K562 (cell line): ENCODE results near the gene HIP1R. TPM values are rescaled to one million over a fixed set of nuclear protein-coding genes. Genes with fewer than 3 reads are reported as not detected.

ENCODE experiments used
- AFF1 ChIP-seq, 2 experiments: fragments of 450-650 bp; IDR thresholded peaks; 2 replicates each; pipeline ENCODE4 v1.6.1; 2018; ENCODE audit warnings: mild to moderate bottlenecking in 2 of 2, low read depth in 1 of 2; ENCODE audit not compliant: partially characterized antibody in 2 of 2
- CBX8 ChIP-seq: fragments of 200-600 bp; sonication (generic); IDR thresholded peaks from 2 replicates; pipeline ENCODE4 v1.6.1; 2012; ENCODE audit warnings: borderline replicate concordance, mixed run types, low read depth, mild to moderate bottlenecking, moderate library complexity, mixed read lengths, low read length, control low read depth, inconsistent platforms; ENCODE audit not compliant: poor library complexity, severe bottlenecking; ENCODE audit errors: extremely low read depth
- CREBBP ChIP-seq: IDR thresholded peaks from one replicate; pipeline ENCODE4 v1.6.1; 2012; ENCODE audit warnings: low read depth, mild to moderate bottlenecking, control low read depth, inconsistent platforms, low read length
- HLTF ChIP-seq: fragments of 450-650 bp; IDR thresholded peaks from 2 replicates; pipeline ENCODE4 v1.6.1; 2016
- NFE2 ChIP-seq: IDR thresholded peaks from 2 replicates; pipeline ENCODE4 v1.6.1; 2014; ENCODE audit warnings: antibody characterized with exemption, low read depth
- PHF21A ChIP-seq: fragments of 450-650 bp; IDR thresholded peaks from 2 replicates; pipeline ENCODE4 v1.6.1; 2017; ENCODE audit warnings: low read depth, borderline replicate concordance
- PRDM10 ChIP-seq: fragments of 450-650 bp; IDR thresholded peaks from 2 replicates; pipeline ENCODE4 v1.6.1; 2018; ENCODE audit not compliant: partially characterized antibody
- SPI1 ChIP-seq: IDR thresholded peaks from 2 replicates; pipeline ENCODE4 v1.6.1; 2011; ENCODE audit warnings: low read depth, low read length, control low read depth, borderline replicate concordance
- TCF15 ChIP-seq: fragments of 250-450 bp; sonication (Bioruptor Pico); IDR thresholded peaks from 2 replicates; pipeline ENCODE4 v1.8.0; 2022; ENCODE audit warnings: moderate library complexity, mild to moderate bottlenecking, inconsistent platforms
- XRCC3 ChIP-seq: fragments of 450-650 bp; IDR thresholded peaks from 2 replicates; pipeline ENCODE4 v1.6.1; 2017; ENCODE audit warnings: mild to moderate bottlenecking, moderate library complexity
- XRCC5 ChIP-seq: fragments of 200-400 bp; formaldehyde crosslinking; IDR thresholded peaks from 2 replicates; pipeline ENCODE4 v1.6.1; 2017; ENCODE audit warnings: low read depth, mild to moderate bottlenecking, low read length
- ZEB2 ChIP-seq: fragments of 450-650 bp; IDR thresholded peaks from 2 replicates; pipeline ENCODE4 v1.6.1; 2016
- ZNF282 ChIP-seq: sonication (generic); formaldehyde crosslinking; IDR thresholded peaks from 2 replicates; pipeline ENCODE4 v1.8.1; 2023; ENCODE audit warnings: missing genetic modification reagents
- ZNF518B ChIP-seq: fragments of 250-450 bp; sonication (Bioruptor Pico); IDR thresholded peaks from 2 replicates; pipeline ENCODE4 v1.5.0; 2021; ENCODE audit warnings: mild to moderate bottlenecking, moderate library complexity
- ZNF766 ChIP-seq: fragments of 200-800 bp; sonication (Bioruptor generic); conservative IDR thresholded peaks from 2 replicates; pipeline ENCODE4 v1.6.1; 2016; ENCODE audit warnings: missing genetic modification characterization, missing compliant biosample characterization
- polyA plus RNA-seq, 8 experiments: library from polyadenylated mRNA; depleted of rRNA in 4 of 8; stranded (reverse) in 5 of 8; unstranded in 3 of 8; fragments of >200 nt; fragmentation: Nextera tagmentation in 2 of 8; fragmentation: Illumina TruSeq in 1 of 8; extraction: Ambion mirVana in 2 of 8; extraction: Trizol in 1 of 8; gene quantifications; 2 replicates each; pipeline versions ENCODE4 v1.2.1 to v1.2.3, GENCODE V29; 2011 to 2014; ENCODE audit warnings: inconsistent platforms in 1 of 8, missing spikeins in 1 of 8
- total RNA-seq, 7 experiments: library from RNA; depleted of rRNA in 6 of 7; stranded (reverse); fragments of >200 nt in 6 of 7; fragmentation: Illumina TruSeq in 2 of 7; extraction: Trizol in 2 of 7; gene quantifications; 2 replicates each; pipeline versions ENCODE4 v1.2.1 to v1.2.3, GENCODE V29; 2011 to 2021; ENCODE audit warnings: low replicate concordance in 1 of 7

The HIP1R gene
- total and polyA plus RNA-seq, 9 of the 15 experiments (the other 6 are each of a cell fraction or from before 2014, with no cell fraction given): 0.15 to 31.0 (median 14.2) TPM

- TF ChIP-seq NFE2 (no peak), PHF21A (no peak), ZEB2 (no peak), XRCC3 (no peak), AFF1 (IDR thresholded peaks at IDR 0.05; ENCODE audit: low read depth in 1 of 2, partially characterized antibody in 2 of 2) (no peak), SPI1 (no peak), XRCC5 (0 out of 2 replicates have a peak, but pooled peaks have one; percentile 53), ZNF766 (CRISPR knock-in tag) (no peak), CBX8 (no peak), ZNF518B (no peak), PRDM10 (no peak), TCF15 (no peak), HLTF (no peak), ZNF282 (no peak), CREBBP (no peak)
Observed at GRCh38 chr12:122860040-122860853, 25.0 kb downstream of the HIP1R start (continued).
